Smooth muscle cell of the brain vasculature (primary cell): Measurements from ENCODE around the gene OAS1.
"Not testable (repeated sequence)": the region's sequence is repeated elsewhere in the genome, so short reads cannot be mapped to it uniquely, and the experiment has no call there.

Source experiments
- DNase-seq: peaks from one replicate; pipeline ENCODE4 v3.0.0-alpha.2; 2012; ENCODE audit warnings: low read depth, low spot score

Gene OAS1

DNA sequence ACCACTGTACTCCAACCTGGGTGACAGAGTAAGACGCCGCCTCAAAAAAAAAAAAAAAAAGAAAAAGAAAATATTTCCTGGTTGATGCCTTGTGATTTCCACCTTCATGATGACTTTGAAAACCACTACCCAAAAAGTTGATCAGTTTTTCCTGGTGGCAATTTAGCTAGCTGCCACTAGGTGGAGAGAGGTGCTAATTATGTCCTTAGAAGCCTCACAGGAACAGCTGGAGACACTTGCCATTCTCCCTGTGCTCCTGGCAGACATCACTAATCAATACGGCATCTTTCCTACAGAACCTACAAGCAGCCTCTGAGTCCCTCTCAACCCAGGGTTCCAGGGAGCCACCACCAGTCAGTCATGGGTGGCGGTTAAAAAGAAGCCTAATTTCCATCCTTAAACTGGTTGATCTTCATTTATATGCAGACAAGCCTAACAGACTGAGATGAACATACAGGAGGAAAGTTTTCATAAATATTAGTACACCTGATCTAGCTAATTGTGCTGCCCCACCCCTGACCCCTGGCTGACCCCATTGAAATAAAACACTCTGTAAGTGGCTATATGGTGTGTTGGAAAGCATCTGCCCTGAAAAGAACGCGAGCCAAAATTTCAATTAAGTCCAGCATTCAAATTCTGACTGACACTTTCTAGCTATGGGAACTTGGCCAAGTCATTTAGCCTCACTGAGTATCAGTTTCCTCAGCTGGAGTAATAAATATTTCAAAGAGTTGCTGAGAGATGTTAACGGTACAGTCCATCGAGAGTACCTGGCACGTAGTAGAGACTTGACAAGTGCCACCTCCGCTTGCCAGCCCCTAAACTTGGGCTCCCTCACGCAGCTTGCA lies 6.2 kb upstream of the OAS1 start:
- no peak for DNase-seq

DNA sequence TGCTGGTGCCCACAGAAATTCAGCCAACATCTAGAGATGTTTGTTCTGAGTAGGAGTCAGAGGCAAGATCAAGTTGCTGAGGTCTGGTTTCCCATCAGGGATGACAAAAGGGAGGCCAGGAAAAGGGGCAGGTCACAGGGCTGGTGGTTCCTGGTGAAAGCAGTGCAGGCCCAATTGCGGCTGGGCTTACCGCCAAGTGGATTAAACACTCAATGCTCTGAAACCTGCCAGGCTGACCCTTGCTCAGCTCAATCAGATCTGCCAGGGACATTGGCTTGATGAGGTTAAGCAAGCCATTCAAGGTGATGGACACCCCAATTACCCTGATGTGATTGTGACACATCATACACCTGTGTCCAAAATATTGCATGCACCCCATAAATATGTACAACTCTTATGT lies 5.5 kb upstream of the OAS1 start:
- no peak for DNase-seq

GRCh38 chr12:112904571-112904970 lies 2.2 kb upstream of the OAS1 start:
- DNase-seq: no peak

DNA sequence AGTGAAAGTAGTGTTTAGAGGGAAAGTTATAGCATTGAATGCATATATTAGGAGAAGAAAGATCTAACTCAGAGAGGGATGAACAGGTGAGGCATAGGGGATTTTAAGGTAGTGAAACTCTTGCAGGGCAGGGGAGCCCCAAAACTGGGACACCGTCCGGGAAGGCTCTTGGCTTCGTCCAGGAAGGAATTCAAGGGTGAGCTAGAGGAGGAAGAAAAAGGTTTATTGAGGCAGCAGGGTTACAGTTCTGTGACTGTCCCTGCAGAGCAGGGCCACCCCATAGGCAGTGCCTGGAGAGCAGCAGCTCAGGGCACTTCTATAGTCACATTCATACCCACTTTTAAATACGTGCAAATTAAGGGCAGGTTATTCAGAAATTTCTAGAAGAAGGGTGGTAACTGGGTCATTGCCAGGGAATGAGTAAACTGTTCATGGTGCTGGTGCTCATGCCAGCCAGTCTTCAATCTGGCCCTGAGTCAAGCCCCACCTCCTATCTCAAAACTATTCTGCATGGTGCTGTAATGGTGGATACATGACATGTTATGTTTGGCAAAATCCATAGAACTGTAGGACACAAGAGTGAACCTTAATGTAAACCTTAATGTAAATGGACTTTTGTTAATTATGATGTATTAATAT lies 1.2 kb upstream of the OAS1 start:
- DNase-seq: no peak

- no peak for DNase-seq
Observed at GRCh38 chr12:112907415-112908157, 824 bp downstream of the OAS1 start.

- DNase-seq: no peak
Observed at GRCh38 chr12:112908548-112908947, 1.8 kb downstream of the OAS1 start.

GRCh38 chr12:112909693-112910092 lies 2.9 kb downstream of the OAS1 start:
- DNase-seq: no peak

- DNase-seq: no peak
Observed at GRCh38 chr12:112913038-112913688, 6.4 kb downstream of the OAS1 start.

DNA sequence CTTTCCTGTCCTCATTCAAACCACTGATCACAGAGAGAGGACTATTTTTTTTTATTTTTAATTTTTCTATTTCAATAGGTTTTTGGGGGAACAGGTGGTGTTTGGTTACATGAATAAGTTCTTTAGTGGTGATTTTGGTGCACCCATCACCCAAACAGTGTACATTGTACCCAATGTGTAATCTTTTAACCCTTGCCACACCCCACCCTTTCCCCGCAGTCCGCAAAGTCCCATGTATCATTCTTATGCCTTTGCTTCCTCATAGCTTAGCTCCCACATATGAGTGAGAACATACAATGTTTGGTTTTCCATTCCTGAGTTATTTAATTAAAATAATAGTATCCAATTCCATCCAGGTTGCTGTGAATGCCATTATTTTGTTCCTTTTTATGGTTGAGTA lies 7.1 kb downstream of the OAS1 start:
- DNase-seq: not testable (repeated sequence)

GRCh38 chr12:112916270-112916669 lies 9.5 kb downstream of the OAS1 start:
- no peak for DNase-seq

- DNase-seq: no peak
Observed at GRCh38 chr12:112919121-112919520, 12.4 kb downstream of the OAS1 start.

DNA sequence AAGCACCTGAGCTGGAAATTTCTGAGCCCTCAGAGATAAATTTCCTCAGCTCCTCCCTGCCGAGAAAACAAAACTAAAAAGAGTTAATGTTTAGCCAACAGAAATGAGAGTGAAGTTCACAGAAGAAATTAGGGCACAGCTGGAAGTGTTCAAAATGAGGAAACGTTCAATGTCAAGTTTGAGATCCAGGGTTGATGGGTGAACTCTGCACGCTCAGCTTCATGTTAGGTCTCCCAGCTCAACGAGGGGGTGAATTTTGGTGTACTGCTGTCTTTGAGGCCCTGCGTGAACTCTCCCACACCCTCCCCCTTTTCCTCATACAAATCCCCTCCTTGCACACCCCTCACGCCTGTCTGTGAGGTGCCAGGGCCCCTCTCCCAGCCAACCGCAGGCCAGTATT lies 18.2 kb downstream of the OAS1 start:
- no peak for DNase-seq

DNA sequence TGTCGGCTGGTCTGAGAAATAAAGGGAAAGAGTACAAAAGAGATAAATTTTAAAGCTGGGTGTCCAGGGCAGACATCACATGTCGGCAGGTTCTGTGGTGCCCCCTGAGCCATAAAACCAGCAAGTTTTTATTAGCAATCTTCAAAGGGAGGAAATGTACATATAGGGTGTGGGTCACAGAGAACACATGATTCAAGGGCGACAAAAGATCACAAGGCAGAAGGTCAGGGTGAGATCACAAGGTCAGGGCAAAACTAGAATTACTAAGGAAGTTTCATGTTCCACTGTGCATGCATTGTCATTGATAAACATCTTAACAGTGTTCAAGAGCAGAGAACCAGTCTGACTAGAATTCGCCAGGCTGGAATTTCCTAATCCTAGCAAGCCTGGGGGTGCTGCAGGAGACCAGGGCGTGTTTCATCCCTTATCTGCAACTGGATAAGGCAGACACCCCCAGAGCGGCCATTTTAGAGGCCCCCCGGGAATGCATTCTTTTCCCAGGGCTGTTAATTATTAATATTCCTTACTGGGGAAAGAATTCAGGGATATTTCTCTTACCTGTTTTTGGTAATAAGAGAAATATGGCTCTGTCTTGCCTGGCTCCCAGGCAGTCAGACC lies 19.8 kb downstream of the OAS1 start:
- DNase-seq: not testable (repeated sequence)

GRCh38 chr12:112927475-112927874 lies 20.7 kb downstream of the OAS1 start:
- no peak for DNase-seq

DNA sequence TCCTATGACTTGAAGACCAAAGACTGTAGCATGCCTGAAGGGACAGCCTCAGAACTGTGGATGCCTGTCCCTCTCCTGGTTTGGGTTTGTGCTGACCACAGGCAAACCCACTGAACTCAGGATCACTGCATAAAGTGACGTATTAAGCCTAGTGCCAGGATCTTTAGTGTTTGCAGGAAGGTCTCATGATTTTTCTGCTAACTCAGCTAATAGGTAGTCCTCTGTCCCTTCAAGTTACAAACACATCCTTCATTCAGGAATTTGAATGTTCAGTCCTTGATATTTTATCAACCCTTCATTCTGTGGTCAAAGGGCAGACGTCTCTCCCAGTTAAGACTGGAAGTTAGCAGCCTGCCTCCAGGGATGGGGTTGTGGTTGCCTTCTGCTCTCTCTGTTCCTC lies 21.2 kb downstream of the OAS1 start:
- DNase-seq: no peak

DNA sequence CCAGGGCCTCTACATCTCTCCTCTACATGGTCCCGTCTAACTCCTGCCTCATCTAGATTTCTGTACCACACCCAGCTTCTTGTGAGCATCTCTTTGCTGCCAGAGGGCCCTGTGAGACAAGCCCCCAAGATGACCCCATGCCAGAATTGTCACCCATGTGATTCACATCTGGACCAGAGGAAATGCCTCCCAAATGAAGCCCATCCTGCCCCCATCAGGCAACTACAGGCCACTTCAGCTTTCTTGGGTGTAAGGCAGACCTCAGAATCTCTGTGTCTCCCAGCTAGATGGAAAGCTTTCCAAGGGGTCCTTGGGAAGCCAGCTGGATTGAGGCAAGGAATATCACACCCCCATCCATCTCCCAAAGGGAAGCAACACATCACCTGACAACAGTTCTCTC lies 22.2 kb downstream of the OAS1 start:
- no peak for DNase-seq

DNA sequence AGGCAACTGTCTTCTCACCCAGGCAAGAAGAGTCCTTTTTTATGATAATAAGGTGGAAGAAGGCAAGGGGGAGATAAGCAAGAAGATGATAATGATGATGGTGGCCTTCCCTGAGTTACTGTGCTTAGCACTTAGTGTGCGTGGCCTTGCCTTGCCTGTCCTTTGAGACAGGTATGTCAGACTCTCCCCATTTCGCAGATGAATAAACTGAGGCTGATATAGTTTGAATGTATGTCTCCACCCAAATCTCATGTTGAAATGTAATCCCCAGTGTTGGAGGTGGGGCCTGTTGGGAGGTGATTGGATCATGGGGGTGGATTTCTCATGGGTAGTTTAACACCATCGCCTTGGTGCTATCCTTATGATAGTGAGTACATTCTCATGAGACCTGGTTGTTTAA lies 23.0 kb downstream of the OAS1 start:
- no peak for DNase-seq

DNA sequence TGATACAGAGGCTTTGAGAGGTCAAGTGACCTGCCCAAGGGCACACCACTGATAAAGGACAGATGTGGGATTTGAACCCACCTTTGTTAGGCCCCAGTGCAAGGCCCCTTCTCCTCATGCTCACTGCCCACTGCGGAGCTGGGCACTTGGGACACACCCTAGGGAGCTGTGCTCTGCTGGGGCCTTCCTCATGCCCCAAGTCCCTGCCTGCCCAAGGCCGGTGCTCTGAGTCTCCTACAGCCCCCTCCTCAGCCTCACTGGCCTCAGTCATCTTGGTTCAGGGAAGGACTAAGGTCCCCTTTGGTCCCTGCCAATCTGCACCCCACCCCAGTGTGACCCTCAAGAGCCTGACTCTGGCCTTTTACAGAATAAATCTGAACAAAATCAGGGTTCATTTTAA lies 23.6 kb downstream of the OAS1 start:
- no peak for DNase-seq

GRCh38 chr12:112932485-112933128 lies 25.8 kb downstream of the OAS1 start:
- no peak for DNase-seq

DNA sequence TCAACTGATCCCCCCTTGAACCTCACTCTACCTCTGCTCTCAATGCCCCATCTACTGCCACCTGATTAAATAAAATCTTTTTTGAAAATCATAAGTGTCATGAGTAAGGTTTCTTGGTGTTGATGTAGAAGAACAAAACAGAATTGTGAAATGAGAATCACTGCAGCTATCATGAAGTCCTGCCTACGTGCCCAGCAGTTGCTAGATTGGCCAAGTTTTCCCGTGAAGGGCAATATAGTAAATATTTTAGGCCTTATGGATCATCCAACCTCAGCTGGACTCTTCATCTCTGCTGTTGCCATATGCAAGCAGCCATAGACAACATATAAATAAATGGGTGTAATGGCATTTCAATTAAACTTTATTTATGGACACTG lies 26.4 kb downstream of the OAS1 start:
- DNase-seq: no peak

DNA sequence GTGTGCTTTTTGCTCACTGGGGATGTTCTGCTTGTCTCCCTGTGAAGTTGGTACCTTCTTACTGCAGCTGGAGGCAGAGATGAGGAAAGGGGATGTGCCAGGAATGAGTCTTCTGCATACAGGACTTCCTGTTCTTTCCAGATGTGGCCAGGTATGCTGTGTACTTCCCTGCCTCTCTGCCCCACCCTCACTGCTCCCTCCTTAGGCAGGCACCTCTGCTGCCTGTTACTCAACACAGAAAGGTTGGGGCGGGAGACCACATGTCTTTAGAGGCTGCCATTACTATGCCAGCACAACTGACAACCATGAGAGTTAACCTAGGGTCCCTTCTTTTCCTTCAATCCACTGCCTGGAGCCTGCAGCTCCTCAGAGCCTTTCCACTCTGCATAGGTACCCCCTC lies 29.5 kb downstream of the OAS1 start:
- no peak for DNase-seq
